ENCODE data around the gene LACTB. TPM values are rescaled to one million over a fixed set of nuclear protein-coding genes. Genes with fewer than 3 reads are reported as not detected.
A peak's percentile ranks its signal among the peaks of the same experiment; 100 is the strongest.

The LACTB gene
- total and polyA plus RNA-seq, 2 of the 13 experiments (the other 11 are each of a cell fraction or from before 2014, with no cell fraction given) = 14.8 to 23.0 TPM

DNA sequence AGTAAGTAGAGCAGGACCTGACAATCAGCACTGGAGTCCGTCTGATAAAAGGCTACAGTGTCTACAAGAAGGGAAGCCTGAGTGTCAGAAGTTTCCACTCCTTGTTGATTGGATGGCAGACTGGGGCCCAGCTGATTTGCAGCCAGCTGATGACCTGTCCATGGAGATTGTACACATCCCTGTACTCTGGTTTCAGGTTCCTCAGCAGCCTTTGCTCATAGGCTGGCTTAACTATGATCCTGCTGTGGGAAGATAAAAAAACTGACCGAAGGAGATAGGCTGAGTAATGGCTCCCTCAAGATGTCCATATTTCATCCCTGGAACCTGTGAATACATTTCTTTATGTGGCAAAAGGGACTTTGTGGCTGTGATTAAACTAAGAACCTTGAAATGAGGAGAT lies 11.7 kb upstream of the LACTB start (continued):
- TF ChIP-seq FOXA1 (IDR thresholded peaks at IDR 0.05) (no peak), FOXA1 (CRISPR knock-in tag; IDR thresholded peaks at IDR 0.05) (0 out of 2 replicates have a peak, but pooled peaks have one; percentile 29), SYNCRIP (IDR thresholded peaks at IDR 0.05; ENCODE audit: insufficient read depth, low read depth, low read length) (no peak), RFX1 (IDR thresholded peaks at IDR 0.05) (no peak), ATF5 (CRISPR knock-in tag; IDR thresholded peaks at IDR 0.05; ENCODE audit: low read depth) (no peak), ZNF747 (CRISPR knock-in tag; IDR thresholded peaks at IDR 0.05; ENCODE audit: borderline replicate concordance) (no peak), NFYB (CRISPR knock-in tag; IDR thresholded peaks at IDR 0.05) (peak; percentile 38; the same call in 1 of the 2 replicates), NR2F2 (IDR thresholded peaks at IDR 0.05; ENCODE audit: borderline replicate concordance, low read depth) (no peak), ZNF335 (CRISPR knock-in tag; IDR thresholded peaks at IDR 0.05) (no peak), ZNF83 (CRISPR knock-in tag; IDR thresholded peaks at IDR 0.05; ENCODE audit: borderline replicate concordance) (no peak), RORA (CRISPR knock-in tag; IDR thresholded peaks at IDR 0.05) (no peak), SRF (IDR thresholded peaks at IDR 0.05; ENCODE audit: low read depth, low read length) (no peak), ZNF850 (CRISPR knock-in tag; conservative IDR thresholded peaks at IDR 0.05) (no peak)
- TF ChIP-seq, protein P1, sequence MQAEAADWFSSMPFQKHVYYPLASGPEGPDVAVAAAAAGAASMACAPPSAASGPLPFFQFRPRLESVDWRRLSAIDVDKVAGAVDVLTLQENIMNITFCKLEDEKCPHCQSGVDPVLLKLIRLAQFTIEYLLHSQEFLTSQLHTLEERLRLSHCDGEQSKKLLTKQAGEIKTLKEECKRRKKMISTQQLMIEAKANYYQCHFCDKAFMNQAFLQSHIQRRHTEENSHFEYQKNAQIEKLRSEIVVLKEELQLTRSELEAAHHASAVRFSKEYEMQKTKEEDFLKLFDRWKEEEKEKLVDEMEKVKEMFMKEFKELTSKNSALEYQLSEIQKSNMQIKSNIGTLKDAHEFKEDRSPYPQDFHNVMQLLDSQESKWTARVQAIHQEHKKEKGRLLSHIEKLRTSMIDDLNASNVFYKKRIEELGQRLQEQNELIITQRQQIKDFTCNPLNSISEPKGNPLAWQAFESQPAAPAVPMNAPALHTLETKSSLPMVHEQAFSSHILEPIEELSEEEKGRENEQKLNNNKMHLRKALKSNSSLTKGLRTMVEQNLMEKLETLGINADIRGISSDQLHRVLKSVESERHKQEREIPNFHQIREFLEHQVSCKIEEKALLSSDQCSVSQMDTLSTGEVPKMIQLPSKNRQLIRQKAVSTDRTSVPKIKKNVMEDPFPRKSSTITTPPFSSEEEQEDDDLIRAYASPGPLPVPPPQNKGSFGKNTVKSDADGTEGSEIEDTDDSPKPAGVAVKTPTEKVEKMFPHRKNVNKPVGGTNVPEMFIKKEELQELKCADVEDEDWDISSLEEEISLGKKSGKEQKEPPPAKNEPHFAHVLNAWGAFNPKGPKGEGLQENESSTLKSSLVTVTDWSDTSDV (CRISPR knock-in tag; IDR thresholded peaks at IDR 0.05) = no peak
- TF ChIP-seq, protein P2, sequence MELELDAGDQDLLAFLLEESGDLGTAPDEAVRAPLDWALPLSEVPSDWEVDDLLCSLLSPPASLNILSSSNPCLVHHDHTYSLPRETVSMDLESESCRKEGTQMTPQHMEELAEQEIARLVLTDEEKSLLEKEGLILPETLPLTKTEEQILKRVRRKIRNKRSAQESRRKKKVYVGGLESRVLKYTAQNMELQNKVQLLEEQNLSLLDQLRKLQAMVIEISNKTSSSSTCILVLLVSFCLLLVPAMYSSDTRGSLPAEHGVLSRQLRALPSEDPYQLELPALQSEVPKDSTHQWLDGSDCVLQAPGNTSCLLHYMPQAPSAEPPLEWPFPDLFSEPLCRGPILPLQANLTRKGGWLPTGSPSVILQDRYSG (CRISPR knock-in tag; IDR thresholded peaks at IDR 0.05) = no peak

Data from HepG2 (cell line).